PC-9 (cell line): ENCODE measurements around the gene LMOD2. TPM values are rescaled to one million over a fixed set of nuclear protein-coding genes. Genes with fewer than 3 reads are reported as not detected.

Experiments
- BruUV-seq: library from RNA; stranded (reverse); fragments of 400-500 nt; replicated peaks from 2 replicates; lab custom pipeline; 2021; lab: Mats Ljungman, UMichigan
- CTCF ChIA-PET: fragments of 300-600 bp; sonication (Branson Sonifier 250); formaldehyde crosslinking; loops from one replicate; lab custom pipeline; 2022; ENCODE audit warnings: antibody characterized with exemption; lab: Charles Lee
- POLR2A ChIA-PET: fragments of 300-600 bp; sonication (Branson Sonifier 250); formaldehyde crosslinking; loops from one replicate; lab custom pipeline; 2022; ENCODE audit warnings: antibody characterized with exemption; ENCODE audit not compliant: unreplicated experiment; lab: Charles Lee
- DNase-seq, 2 experiments: peaks; one replicate each; pipeline versions ENCODE4 v3.0.0 to v3.0.0-alpha.2; 2015 to 2022; ENCODE audit warnings: mixed read lengths in 1 of 2
- H2AFZ ChIP-seq: fragments of 200-600 bp; sonication (generic); 2 replicates; pipeline ENCODE4 v1.8.1; 2017; ENCODE audit warnings: antibody characterized with exemption
- H3F3A ChIP-seq: fragments of 200-600 bp; sonication (generic); 2 replicates; pipeline ENCODE4 v1.8.1; 2017; ENCODE audit warnings: antibody characterized with exemption, mild to moderate bottlenecking, low read depth; ENCODE audit not compliant: insufficient read depth
- H3K27ac ChIP-seq: fragments of 200-600 bp; sonication (generic); 2 replicates; pipeline ENCODE4 v1.6.1; 2016; ENCODE audit warnings: mixed run types
- H3K27me3 ChIP-seq: fragments of 200-600 bp; sonication (generic); 2 replicates; pipeline ENCODE4 v1.6.1; 2016; ENCODE audit warnings: low read depth, mixed run types; ENCODE audit not compliant: insufficient read depth
- H3K36me3 ChIP-seq: fragments of 200-600 bp; sonication (generic); 2 replicates; pipeline ENCODE4 v1.6.1; 2016; ENCODE audit warnings: low read depth, mixed run types
- H3K4me1 ChIP-seq: fragments of 200-600 bp; sonication (generic); replicated peaks from 2 replicates; pipeline ENCODE4 v1.6.1; 2016; ENCODE audit warnings: mixed run types; ENCODE audit not compliant: insufficient read depth
- H3K4me2 ChIP-seq: fragments of 200-600 bp; sonication (generic); 2 replicates; pipeline ENCODE4 v1.6.1; 2017; ENCODE audit warnings: mixed run types
- H3K4me3 ChIP-seq: fragments of 200-600 bp; sonication (generic); 2 replicates; pipeline ENCODE4 v1.6.1; 2016; ENCODE audit warnings: mixed run types
- H3K79me2 ChIP-seq: fragments of 200-600 bp; sonication (generic); 2 replicates; pipeline ENCODE4 v1.6.1; 2017; ENCODE audit warnings: low read depth, mixed run types
- H3K9me2 ChIP-seq: fragments of 200-600 bp; sonication (generic); 2 replicates; pipeline ENCODE4 v1.8.1; 2017; ENCODE audit warnings: mild to moderate bottlenecking; ENCODE audit not compliant: insufficient read depth
- H3K9me3 ChIP-seq: fragments of 200-600 bp; sonication (generic); 2 replicates; pipeline ENCODE4 v1.8.1; 2016; ENCODE audit warnings: low read depth; ENCODE audit not compliant: insufficient read depth
- H4K20me1 ChIP-seq: fragments of 200-600 bp; sonication (generic); 2 replicates; pipeline ENCODE4 v1.8.1; 2017; ENCODE audit not compliant: insufficient read depth
- CTCF ChIP-seq: fragments of 200-600 bp; sonication (generic); conservative IDR thresholded peaks from 2 replicates; pipeline ENCODE4 v1.6.1; 2017; ENCODE audit warnings: mixed run types, antibody characterized with exemption, mild to moderate bottlenecking, moderate library complexity
- EZH2 ChIP-seq: fragments of 200-600 bp; sonication (generic); IDR thresholded peaks from 2 replicates; pipeline ENCODE4 v1.8.0; 2017; ENCODE audit warnings: antibody characterized with exemption, low read depth
- intact Hi-C: fragments of 100-400 bp; cut with micrococcal nuclease; formaldehyde crosslinking; loops from one replicate; pipeline ENCODE4 v1.10.0; 2022; ENCODE audit not compliant: unreplicated experiment
- total RNA-seq: library from RNA; stranded (reverse); gene quantifications from 2 replicates; pipeline ENCODE4 v1.2.3, GENCODE V29; 2021

LMOD2 gene
- total RNA-seq, 1 experiment from 2014 or later, result not detected

GRCh38 chr7:123662293-123662692, 6.6 kb downstream of the LMOD2 start:
- intact Hi-C loops, result no loop called here
- no peaks in the 10 kb centered on the region for H3K4me1 ChIP-seq
- CTCF ChIA-PET, result no interaction called here
- no peak overlapping the region for H2AFZ ChIP-seq
- no peak overlapping the region for H3K4me2 ChIP-seq
- BruUV-seq, result no TSS peak
- H3K27me3 ChIP-seq, result no peaks in the 10 kb centered on the region
- H3K4me3 ChIP-seq, result no peak overlapping the region
- no peaks in the 10 kb centered on the region for H3K9me3 ChIP-seq
- no peaks in the 10 kb centered on the region for H3F3A ChIP-seq
- H3K27ac ChIP-seq, result no peak overlapping the region
- no peaks in the 10 kb centered on the region; the same call in none of the 2 replicates for H3K9me2 ChIP-seq
- no peaks in the 10 kb centered on the region for H3K79me2 ChIP-seq
- DNase-seq, result no peak
- POLR2A ChIA-PET, result no interaction called here
- TF ChIP-seq CTCF, result no peak
- no peak for TF ChIP-seq EZH2
- H4K20me1 ChIP-seq, result no peaks in the 10 kb centered on the region
- no peaks in the 10 kb centered on the region for H3K36me3 ChIP-seq

- intact Hi-C loops, result no loop called here
- Histone ChIP-seq H4K20me1 (no peaks in the 10 kb centered on the region), H3K4me1 (no peaks in the 10 kb centered on the region), H3K79me2 (no peaks in the 10 kb centered on the region), H2AFZ (no peak overlapping the region), H3F3A (no peaks in the 10 kb centered on the region), H3K27ac (no peak overlapping the region), H3K4me2 (no peak overlapping the region), H3K4me3 (no peak overlapping the region), H3K27me3 (no peaks in the 10 kb centered on the region), H3K9me3 (no peaks in the 10 kb centered on the region), H3K9me2 (no peaks in the 10 kb centered on the region; the same call in none of the 2 replicates), H3K36me3 (no peaks in the 10 kb centered on the region)
- ChIA-PET POLR2A (no interaction called here), CTCF (no interaction called here)
- no peak for DNase-seq
- TF ChIP-seq CTCF (no peak), EZH2 (no peak)
- no TSS peak for BruUV-seq
Observed at GRCh38 chr7:123662755-123663154, 7.1 kb downstream of the LMOD2 start.

GRCh38 chr7:123663200-123663599, 7.5 kb downstream of the LMOD2 start:
- no peak for DNase-seq
- Histone ChIP-seq H3K36me3 (no peaks in the 10 kb centered on the region), H3K27ac (no peak overlapping the region), H3K27me3 (no peaks in the 10 kb centered on the region), H3K4me2 (no peak overlapping the region), H2AFZ (no peak overlapping the region), H3K9me2 (no peaks in the 10 kb centered on the region; the same call in none of the 2 replicates), H3K9me3 (no peaks in the 10 kb centered on the region), H3K4me1 (no peaks in the 10 kb centered on the region), H3F3A (no peaks in the 10 kb centered on the region), H3K4me3 (no peak overlapping the region), H4K20me1 (no peaks in the 10 kb centered on the region), H3K79me2 (no peaks in the 10 kb centered on the region)
- no peak for TF ChIP-seq EZH2
- no peak for TF ChIP-seq CTCF
- intact Hi-C loops, result no loop called here
- CTCF ChIA-PET, result no interaction called here
- POLR2A ChIA-PET, result no interaction called here
- no TSS peak for BruUV-seq
